ENCODE results near the gene DCLK3.

The DCLK3 gene

DNA sequence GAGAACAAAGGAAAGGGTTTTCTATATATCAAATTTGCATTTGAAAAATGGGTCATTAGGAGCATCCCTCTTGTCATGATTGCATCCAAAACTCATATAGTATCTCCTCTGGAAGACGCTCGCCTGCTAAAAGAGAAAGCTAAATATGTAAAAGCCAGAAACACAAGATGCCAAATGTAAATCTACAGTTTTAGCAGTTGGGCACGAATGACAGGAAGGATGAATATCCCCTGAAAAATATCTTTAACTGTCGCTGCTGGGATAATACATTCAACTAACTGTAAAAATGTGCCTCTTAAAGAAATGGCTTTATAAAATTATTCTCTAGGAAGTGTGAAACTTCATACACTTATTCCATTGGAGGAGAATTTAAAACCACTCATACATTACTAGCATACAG, 101.7 kb downstream of the DCLK3 start:
- TF ChIP-seq, protein P1, sequence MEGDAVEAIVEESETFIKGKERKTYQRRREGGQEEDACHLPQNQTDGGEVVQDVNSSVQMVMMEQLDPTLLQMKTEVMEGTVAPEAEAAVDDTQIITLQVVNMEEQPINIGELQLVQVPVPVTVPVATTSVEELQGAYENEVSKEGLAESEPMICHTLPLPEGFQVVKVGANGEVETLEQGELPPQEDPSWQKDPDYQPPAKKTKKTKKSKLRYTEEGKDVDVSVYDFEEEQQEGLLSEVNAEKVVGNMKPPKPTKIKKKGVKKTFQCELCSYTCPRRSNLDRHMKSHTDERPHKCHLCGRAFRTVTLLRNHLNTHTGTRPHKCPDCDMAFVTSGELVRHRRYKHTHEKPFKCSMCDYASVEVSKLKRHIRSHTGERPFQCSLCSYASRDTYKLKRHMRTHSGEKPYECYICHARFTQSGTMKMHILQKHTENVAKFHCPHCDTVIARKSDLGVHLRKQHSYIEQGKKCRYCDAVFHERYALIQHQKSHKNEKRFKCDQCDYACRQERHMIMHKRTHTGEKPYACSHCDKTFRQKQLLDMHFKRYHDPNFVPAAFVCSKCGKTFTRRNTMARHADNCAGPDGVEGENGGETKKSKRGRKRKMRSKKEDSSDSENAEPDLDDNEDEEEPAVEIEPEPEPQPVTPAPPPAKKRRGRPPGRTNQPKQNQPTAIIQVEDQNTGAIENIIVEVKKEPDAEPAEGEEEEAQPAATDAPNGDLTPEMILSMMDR (IDR thresholded peaks at IDR 0.05) = no peak
